Fibroblast of the conjunctiva (primary cell): ENCODE measurements around the gene DENND5B.
"Not testable (repeated sequence)": the region's sequence is repeated elsewhere in the genome, so short reads cannot be mapped to it uniquely, and the experiment has no call there.

Source experiments
- DNase-seq: peaks from one replicate; pipeline ENCODE4 v3.0.0-alpha.2; 2010; ENCODE audit warnings: low read depth

Gene DENND5B

GRCh38 chr12:31377210-31377609 lies 213.7 kb downstream of the DENND5B start:
- DNase-seq, result not testable (repeated sequence)

DNA sequence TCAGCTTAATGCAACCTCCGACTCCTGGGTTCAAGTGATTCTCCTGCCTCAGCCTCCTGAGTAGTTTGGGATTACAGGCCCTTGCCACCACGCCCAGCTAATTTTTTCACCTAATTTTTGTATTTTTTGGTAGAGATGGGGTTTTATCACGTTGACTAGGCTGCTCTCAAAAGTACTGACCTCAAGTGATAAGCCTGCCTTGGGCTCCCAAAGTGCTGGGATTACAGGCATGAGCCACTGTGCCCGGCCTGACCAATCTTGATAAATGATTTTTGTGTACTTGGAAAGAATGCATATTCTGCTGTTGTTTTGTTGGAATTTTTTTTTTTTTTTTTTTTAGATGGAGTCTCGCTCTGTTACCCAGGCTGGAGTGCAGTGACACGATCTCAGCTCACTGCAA lies 215.5 kb downstream of the DENND5B start:
- DNase-seq, result not testable (repeated sequence)

GRCh38 chr12:31371256-31371620 lies 219.7 kb downstream of the DENND5B start:
- DNase-seq, result no peak

- no peak for DNase-seq
Measured at GRCh38 chr12:31370531-31371255, 220.2 kb downstream of the DENND5B start.

DNA sequence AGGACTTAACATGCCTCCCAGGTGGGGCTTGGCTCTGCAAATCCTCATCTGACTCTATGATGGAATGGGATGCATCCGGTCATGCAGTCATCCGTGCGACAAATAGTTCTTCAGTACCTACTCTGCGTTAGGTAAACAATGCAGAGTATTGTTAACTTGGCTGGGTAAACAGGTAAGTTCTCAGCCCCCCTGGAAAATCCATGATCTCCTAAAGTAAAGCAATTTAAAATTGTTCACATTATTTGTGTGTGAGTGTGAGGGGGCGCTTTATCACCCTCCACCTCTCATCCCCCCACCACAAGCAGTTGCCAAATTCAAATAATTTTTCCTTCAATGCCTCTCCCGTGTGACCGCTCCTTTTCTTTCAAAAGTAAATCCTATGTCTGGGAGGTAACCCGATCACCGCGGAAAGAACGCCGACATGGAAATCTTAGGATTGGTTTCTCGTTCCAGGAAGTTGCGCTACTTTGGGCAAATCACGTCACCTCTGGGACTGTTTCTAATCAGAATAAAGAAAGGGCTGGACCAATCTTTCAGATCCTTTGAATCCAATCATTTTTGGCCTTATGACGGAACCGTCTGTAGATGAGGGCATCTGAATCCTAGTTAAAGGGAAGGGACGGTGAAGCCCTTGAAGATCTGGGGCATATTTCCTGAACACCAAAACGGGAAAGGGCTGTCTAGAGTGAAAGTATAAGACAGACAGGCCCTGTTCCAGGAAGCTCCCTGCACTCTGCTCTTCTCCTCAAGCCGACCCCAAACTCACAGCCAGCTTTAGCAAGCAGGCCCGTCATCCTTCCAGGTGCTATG lies 221.0 kb downstream of the DENND5B start:
- DNase-seq, result peak; percentile 48

DNA sequence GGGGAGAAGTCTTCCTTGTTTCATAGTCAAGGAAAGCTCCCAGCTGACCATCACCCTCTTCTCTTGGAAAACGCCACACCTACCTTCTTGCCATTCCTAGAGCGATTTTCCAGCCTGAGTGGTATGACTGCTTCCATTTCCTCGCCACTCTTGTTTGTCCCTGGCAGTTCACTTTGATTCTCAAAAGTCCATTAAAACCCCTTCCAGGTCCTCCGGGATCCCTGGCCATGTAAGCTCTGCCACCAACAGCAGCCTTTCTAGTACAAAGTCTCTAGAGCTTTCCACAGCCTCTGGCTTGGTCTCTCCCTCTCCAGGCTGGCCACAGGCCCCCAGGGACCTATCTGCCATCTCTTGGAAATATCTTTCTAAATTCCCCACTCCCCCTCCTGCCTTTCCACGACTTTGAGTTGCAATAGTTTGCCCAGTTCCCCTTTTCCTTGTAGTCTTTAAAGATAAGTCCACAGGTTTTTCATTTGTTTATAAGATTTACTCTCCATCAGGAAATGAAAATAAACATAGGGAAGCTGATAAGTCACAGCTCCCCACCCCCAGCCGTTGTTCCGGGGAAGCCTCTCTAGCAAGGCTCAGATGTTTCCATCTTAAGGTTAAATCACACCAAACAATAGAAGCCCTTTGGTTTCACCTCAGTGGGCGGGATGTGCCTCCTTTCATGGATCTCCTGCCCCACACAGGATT lies 222.1 kb downstream of the DENND5B start:
- DNase-seq, result no peak

- no peak for DNase-seq
Measured at GRCh38 chr12:31366104-31366621, 224.8 kb downstream of the DENND5B start.

- no peak for DNase-seq
Measured at GRCh38 chr12:31363831-31364230, 227.1 kb downstream of the DENND5B start.

GRCh38 chr12:31363416-31363809 lies 227.5 kb downstream of the DENND5B start:
- DNase-seq, result no peak

GRCh38 chr12:31362759-31363415 lies 228.0 kb downstream of the DENND5B start:
- DNase-seq, result no peak

GRCh38 chr12:31362115-31362758 lies 228.7 kb downstream of the DENND5B start:
- DNase-seq, result no peak

GRCh38 chr12:31361730-31362114 lies 229.2 kb downstream of the DENND5B start:
- no peak for DNase-seq

DNA sequence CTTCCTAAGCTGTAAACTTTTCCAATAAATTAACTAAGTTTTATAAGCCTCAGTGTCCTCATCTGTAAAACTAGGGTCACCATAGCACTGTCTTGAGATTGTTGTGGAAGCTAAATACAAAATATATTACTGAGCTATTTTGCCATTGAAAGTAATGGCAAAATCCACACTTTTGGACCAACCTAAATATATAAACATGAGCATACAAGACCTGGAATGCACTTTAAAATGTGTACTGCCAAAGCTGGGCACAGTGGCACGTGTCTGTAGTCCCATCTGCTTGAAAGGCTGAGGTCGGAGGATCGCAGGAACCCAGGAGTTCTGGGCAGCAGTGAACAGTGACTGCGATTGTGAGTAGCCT lies 235.2 kb downstream of the DENND5B start:
- DNase-seq, result no peak

- no peak for DNase-seq
Measured at GRCh38 chr12:31353750-31354708, 236.9 kb downstream of the DENND5B start.

DNA sequence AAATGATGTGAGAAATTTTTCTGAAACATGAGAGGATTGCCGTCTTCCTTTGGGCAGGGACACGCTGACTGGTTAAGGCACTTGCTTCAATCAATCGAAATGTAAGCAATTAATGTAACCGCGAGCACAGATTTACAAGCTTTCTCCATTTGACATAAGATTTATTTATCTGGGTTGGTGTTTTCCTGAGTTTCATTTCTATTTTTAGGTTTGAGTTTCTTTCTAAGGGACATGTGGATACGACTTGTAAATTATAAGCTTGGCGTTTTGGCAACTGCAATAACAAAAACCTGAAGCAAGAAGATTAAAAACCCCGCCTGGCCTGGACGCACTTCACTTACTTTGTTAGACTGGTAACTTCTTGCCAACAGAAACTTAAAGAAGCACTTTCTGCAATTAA lies 244.7 kb downstream of the DENND5B start:
- no peak for DNase-seq

DNA sequence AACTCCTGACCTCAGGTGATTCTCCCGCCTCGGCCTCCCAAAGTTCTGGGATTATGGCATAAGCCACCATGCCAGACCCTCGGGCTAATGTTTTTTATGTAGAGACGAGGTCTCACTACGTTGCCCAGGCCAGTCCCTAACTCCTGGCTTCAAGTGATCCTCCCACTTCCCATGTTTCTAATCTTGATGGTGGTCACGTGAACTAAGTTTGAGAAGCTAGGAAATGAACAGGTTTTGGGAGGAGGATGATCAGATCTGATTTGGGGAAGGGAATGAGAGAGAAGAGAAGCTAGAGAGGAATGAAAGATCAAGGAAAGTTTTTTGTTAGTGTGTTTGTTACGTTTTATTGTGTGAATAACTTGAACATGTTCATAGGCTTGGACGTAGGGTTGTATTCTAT lies 247.8 kb downstream of the DENND5B start:
- no peak for DNase-seq

DNA sequence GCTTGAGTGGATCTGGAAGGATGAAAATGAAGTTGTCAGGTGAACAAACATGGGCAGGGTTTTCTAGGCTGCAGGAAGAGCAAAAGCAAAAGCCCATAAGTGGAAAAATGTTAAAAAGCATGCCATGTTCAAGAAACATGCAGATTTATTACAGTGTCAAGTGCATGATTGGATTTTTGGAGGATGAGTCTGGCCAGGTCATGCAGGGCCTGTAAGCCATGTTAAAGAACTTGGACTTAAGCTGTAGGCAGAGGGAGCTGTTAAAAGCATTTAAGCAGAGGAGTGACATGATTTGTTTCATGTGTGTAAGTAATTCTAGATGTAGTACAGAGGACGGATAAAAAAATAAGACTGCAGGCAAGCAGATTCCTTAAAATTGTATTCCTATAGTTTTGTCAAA lies 248.7 kb downstream of the DENND5B start:
- no peak for DNase-seq

- DNase-seq, result no peak
Measured at GRCh38 chr12:31339831-31340622, 250.9 kb downstream of the DENND5B start.

- DNase-seq, result no peak
Measured at GRCh38 chr12:31337952-31338351, 253.0 kb downstream of the DENND5B start.
